Measurements from ENCODE around the gene CNTNAP2.

Gene CNTNAP2

DNA sequence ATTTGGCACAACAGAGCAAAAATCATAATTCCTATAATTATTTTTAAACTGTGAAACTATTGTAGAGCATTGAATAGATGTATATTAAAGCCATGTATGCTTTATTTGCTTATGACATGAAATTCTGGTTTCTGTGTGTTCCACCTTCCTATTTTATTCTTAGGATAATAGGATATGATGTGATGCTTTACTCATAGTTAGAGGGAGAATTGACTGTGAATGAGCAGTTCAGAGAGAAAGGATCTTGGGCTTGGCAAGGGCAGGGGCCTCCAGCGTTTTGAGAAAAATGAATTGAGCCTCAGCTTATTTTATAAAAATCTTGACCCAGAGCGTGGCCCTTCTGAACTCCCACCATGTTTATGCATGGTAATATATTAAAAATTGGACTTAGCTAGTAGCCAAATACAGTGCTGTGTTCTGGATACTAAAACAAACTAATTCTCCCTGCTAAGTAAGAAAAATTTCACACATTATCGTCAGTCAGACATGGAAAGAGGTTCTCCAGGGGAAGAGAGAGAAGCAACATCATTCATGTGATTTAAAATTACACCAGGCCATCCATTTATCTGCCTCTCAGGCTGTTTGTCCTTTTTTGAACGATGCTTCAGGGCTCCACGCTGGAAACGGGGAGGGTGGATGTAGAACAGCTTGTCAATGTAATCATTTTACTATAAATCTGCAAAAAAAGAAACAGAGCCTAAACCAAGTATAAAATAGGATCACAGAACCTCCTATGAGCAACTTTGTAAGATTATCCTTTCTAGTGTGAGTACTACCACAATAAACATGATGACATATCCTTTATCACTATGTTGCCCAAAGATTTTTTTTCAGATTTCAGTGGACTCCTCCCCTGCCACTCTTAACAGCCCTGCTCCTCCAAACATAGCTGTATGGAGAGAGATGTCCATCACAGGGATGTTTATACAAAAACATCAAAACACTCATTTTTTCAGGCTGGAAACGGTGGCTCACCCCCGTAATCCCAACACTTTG, 2215.9 kb downstream of the CNTNAP2 start:
- Histone ChIP-seq H3K36me3 (ENCODE audit: control insufficient read depth, insufficient read depth, low read length) (no peaks in the 10 kb centered on the region), H3K4me2 (ENCODE audit: low read length) (no peak overlapping the region), H3K4ac (ENCODE audit: low read depth, low read length) (no peak overlapping the region), H4K8ac (ENCODE audit: low read depth, low read length) (no peak overlapping the region), H3K27me3 (ENCODE audit: insufficient read depth, low read length, poor library complexity) (no peaks in the 10 kb centered on the region), H3K27ac (ENCODE audit: low read depth, low read length) (no peak overlapping the region), H3K18ac (ENCODE audit: low read length) (no peak overlapping the region), H3K23ac (ENCODE audit: low read length) (no peak overlapping the region), H3K9ac (ENCODE audit: low read length) (no peak overlapping the region), H4K5ac (ENCODE audit: low read length) (no peak overlapping the region), H3K56ac (ENCODE audit: low read length) (no peak overlapping the region), H2BK5ac (ENCODE audit: low read length) (no peak overlapping the region), H3K79me1 (ENCODE audit: low read length) (no peaks in the 10 kb centered on the region), H3K4me1 (ENCODE audit: control insufficient read depth, low read depth, low read length) (peaks cover 18% of the 10 kb centered on the region), H3K79me2 (ENCODE audit: control insufficient read depth, insufficient read depth, low read length) (no peaks in the 10 kb centered on the region), H3K4me3 (ENCODE audit: low read length) (no peak overlapping the region), H2AK5ac (ENCODE audit: low read length) (no peak overlapping the region), H2BK120ac (ENCODE audit: low read depth, low read length) (no peak overlapping the region), H2BK15ac (replicated peaks; ENCODE audit: low read depth) (no peak overlapping the region)
- no peak for DNase-seq
- WGBS (ENCODE audit: extremely low coverage, insufficient coverage, low lambda C conversion rate): no CpG with 5 or more reads among the region's 8 CpGs

- no peak overlapping the region for H3K23ac ChIP-seq (ENCODE audit: low read length)
- peak overlapping the region; percentile 95 for H3K27ac ChIP-seq (ENCODE audit: low read depth, low read length)
- H3K4ac ChIP-seq (ENCODE audit: low read depth, low read length): peak overlapping the region; percentile 95
- peak overlapping the region; percentile 98 for H2BK5ac ChIP-seq (ENCODE audit: low read length)
- peak overlapping the region; percentile 31 for H3K9ac ChIP-seq (ENCODE audit: low read length)
- H3K27me3 ChIP-seq (ENCODE audit: insufficient read depth, low read length, poor library complexity): no peaks in the 10 kb centered on the region
- no peaks in the 10 kb centered on the region for H3K36me3 ChIP-seq (ENCODE audit: control insufficient read depth, insufficient read depth, low read length)
- peaks cover 24% of the 10 kb centered on the region for H3K4me1 ChIP-seq (ENCODE audit: control insufficient read depth, low read depth, low read length)
- DNase-seq: no peak
- peak overlapping the region; percentile 33 for H4K5ac ChIP-seq (ENCODE audit: low read length)
- H2AK5ac ChIP-seq (ENCODE audit: low read length): peak overlapping the region; percentile 1
- H3K79me2 ChIP-seq (ENCODE audit: control insufficient read depth, insufficient read depth, low read length): peaks cover 2% of the 10 kb centered on the region
- H2BK120ac ChIP-seq (ENCODE audit: low read depth, low read length): peak overlapping the region; percentile 99
- H2BK15ac ChIP-seq (replicated peaks; ENCODE audit: low read depth): peak overlapping the region; percentile 47
- WGBS (ENCODE audit: extremely low coverage, insufficient coverage, low lambda C conversion rate): no CpG with 5 or more reads among the region's 1 CpG
- H4K8ac ChIP-seq (ENCODE audit: low read depth, low read length): no peak overlapping the region
- H3K18ac ChIP-seq (ENCODE audit: low read length): peak overlapping the region; percentile 95
- H3K4me2 ChIP-seq (ENCODE audit: low read length): no peak overlapping the region
- peak overlapping the region; percentile 80 for H3K56ac ChIP-seq (ENCODE audit: low read length)
- no peaks in the 10 kb centered on the region for H3K79me1 ChIP-seq (ENCODE audit: low read length)
- no peak overlapping the region for H3K4me3 ChIP-seq (ENCODE audit: low read length)
Measured at GRCh38 chr7:148334441-148334956, 2217.9 kb downstream of the CNTNAP2 start.

GRCh38 chr7:148334959-148335577, 2218.5 kb downstream of the CNTNAP2 start:
- DNase-seq: peak; percentile 98
- Histone ChIP-seq H3K56ac (ENCODE audit: low read length) (peak overlapping the region; percentile 80), H3K4ac (ENCODE audit: low read depth, low read length) (peak overlapping the region; percentile 95), H3K9ac (ENCODE audit: low read length) (peak overlapping the region; percentile 31), H3K79me2 (ENCODE audit: control insufficient read depth, insufficient read depth, low read length) (peaks cover 6% of the 10 kb centered on the region), H3K4me2 (ENCODE audit: low read length) (no peak overlapping the region), H3K27me3 (ENCODE audit: insufficient read depth, low read length, poor library complexity) (no peaks in the 10 kb centered on the region), H2BK5ac (ENCODE audit: low read length) (peak overlapping the region; percentile 98), H3K18ac (ENCODE audit: low read length) (peak overlapping the region; percentile 95), H3K36me3 (ENCODE audit: control insufficient read depth, insufficient read depth, low read length) (no peaks in the 10 kb centered on the region), H3K27ac (ENCODE audit: low read depth, low read length) (peak overlapping the region; percentile 95), H2BK15ac (replicated peaks; ENCODE audit: low read depth) (no peak overlapping the region), H3K4me3 (ENCODE audit: low read length) (no peak overlapping the region), H3K23ac (ENCODE audit: low read length) (no peak overlapping the region), H2AK5ac (ENCODE audit: low read length) (peak overlapping the region; percentile 1), H3K79me1 (ENCODE audit: low read length) (no peaks in the 10 kb centered on the region), H2BK120ac (ENCODE audit: low read depth, low read length) (peak overlapping the region; percentile 99), H4K5ac (ENCODE audit: low read length) (no peak overlapping the region), H3K4me1 (ENCODE audit: control insufficient read depth, low read depth, low read length) (peaks cover 24% of the 10 kb centered on the region), H4K8ac (ENCODE audit: low read depth, low read length) (no peak overlapping the region)
- no CpG with 5 or more reads among the region's 6 CpGs for WGBS (ENCODE audit: extremely low coverage, insufficient coverage, low lambda C conversion rate)

DNA sequence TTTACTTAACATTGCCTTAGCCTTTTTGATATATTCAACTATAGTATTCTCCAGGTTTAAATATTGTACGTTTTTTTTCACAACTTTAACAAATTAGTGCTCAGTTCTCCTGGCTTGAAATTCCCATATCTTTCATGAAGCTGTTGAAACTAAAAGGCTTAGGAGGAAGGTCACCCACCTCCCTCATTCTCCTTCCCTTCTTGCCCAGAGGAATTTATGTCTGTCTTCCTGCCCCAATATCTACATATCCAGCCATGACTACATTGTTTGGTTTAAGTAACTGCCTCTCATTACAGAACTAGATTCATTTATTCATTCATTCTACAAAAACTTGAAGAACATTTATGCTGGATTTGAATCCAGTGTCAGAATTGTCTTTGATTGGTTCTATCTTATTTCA, 2219.2 kb downstream of the CNTNAP2 start:
- no peak overlapping the region for H2AK5ac ChIP-seq (ENCODE audit: low read length)
- H3K36me3 ChIP-seq (ENCODE audit: control insufficient read depth, insufficient read depth, low read length): no peaks in the 10 kb centered on the region
- H2BK120ac ChIP-seq (ENCODE audit: low read depth, low read length): no peak overlapping the region
- no peaks in the 10 kb centered on the region for H3K27me3 ChIP-seq (ENCODE audit: insufficient read depth, low read length, poor library complexity)
- no peak overlapping the region for H3K18ac ChIP-seq (ENCODE audit: low read length)
- H3K4me1 ChIP-seq (ENCODE audit: control insufficient read depth, low read depth, low read length): peaks cover 24% of the 10 kb centered on the region
- peak overlapping the region; percentile 46 for H3K56ac ChIP-seq (ENCODE audit: low read length)
- no peak overlapping the region for H3K4me2 ChIP-seq (ENCODE audit: low read length)
- no peak overlapping the region for H2BK15ac ChIP-seq (replicated peaks; ENCODE audit: low read depth)
- peak; percentile 64 for DNase-seq
- no peak overlapping the region for H4K8ac ChIP-seq (ENCODE audit: low read depth, low read length)
- H3K27ac ChIP-seq (ENCODE audit: low read depth, low read length): peak overlapping the region; percentile 95
- no peak overlapping the region for H3K23ac ChIP-seq (ENCODE audit: low read length)
- H3K4ac ChIP-seq (ENCODE audit: low read depth, low read length): no peak overlapping the region
- H2BK5ac ChIP-seq (ENCODE audit: low read length): peak overlapping the region; percentile 51
- no peak overlapping the region for H4K5ac ChIP-seq (ENCODE audit: low read length)
- H3K4me3 ChIP-seq (ENCODE audit: low read length): no peak overlapping the region
- no CpG with 5 or more reads among the region's 1 CpG for WGBS (ENCODE audit: extremely low coverage, insufficient coverage, low lambda C conversion rate)
- no peak overlapping the region for H3K9ac ChIP-seq (ENCODE audit: low read length)
- no peaks in the 10 kb centered on the region for H3K79me1 ChIP-seq (ENCODE audit: low read length)
- peaks cover 13% of the 10 kb centered on the region for H3K79me2 ChIP-seq (ENCODE audit: control insufficient read depth, insufficient read depth, low read length)

GRCh38 chr7:148336411-148336810, 2219.8 kb downstream of the CNTNAP2 start:
- Histone ChIP-seq H3K27ac (ENCODE audit: low read depth, low read length) (no peak overlapping the region), H4K5ac (ENCODE audit: low read length) (no peak overlapping the region), H3K4me1 (ENCODE audit: control insufficient read depth, low read depth, low read length) (peaks cover 24% of the 10 kb centered on the region), H3K4ac (ENCODE audit: low read depth, low read length) (no peak overlapping the region), H3K36me3 (ENCODE audit: control insufficient read depth, insufficient read depth, low read length) (no peaks in the 10 kb centered on the region), H2BK15ac (replicated peaks; ENCODE audit: low read depth) (no peak overlapping the region), H4K8ac (ENCODE audit: low read depth, low read length) (no peak overlapping the region), H3K18ac (ENCODE audit: low read length) (no peak overlapping the region), H3K27me3 (ENCODE audit: insufficient read depth, low read length, poor library complexity) (no peaks in the 10 kb centered on the region), H2BK120ac (ENCODE audit: low read depth, low read length) (no peak overlapping the region), H3K4me3 (ENCODE audit: low read length) (no peak overlapping the region), H3K4me2 (ENCODE audit: low read length) (no peak overlapping the region), H2BK5ac (ENCODE audit: low read length) (no peak overlapping the region), H3K9ac (ENCODE audit: low read length) (no peak overlapping the region), H3K23ac (ENCODE audit: low read length) (no peak overlapping the region), H3K79me2 (ENCODE audit: control insufficient read depth, insufficient read depth, low read length) (peaks cover 17% of the 10 kb centered on the region), H3K56ac (ENCODE audit: low read length) (no peak overlapping the region), H3K79me1 (ENCODE audit: low read length) (no peaks in the 10 kb centered on the region), H2AK5ac (ENCODE audit: low read length) (no peak overlapping the region)
- DNase-seq: peak; percentile 57
- no CpG with 5 or more reads among the region's 3 CpGs for WGBS (ENCODE audit: extremely low coverage, insufficient coverage, low lambda C conversion rate)
